GM12873 (cell line): ENCODE measurements around the gene IL15.

Source experiments
- CTCF ChIP-seq: IDR thresholded peaks from 2 replicates; pipeline ENCODE4 v1.5.1; 2012; ENCODE audit warnings: low read depth, mild to moderate bottlenecking, moderate library complexity, low read length, control low read depth; ENCODE audit not compliant: insufficient read depth; ENCODE audit errors: missing control alignments

Gene IL15

GRCh38 chr4:141636082-141636770 is at the start of gene IL15:
IL15 (plus strand) TSS chr4:141636583; CDS start chr4:141719465, 82,882 bp downstream.
- TF ChIP-seq CTCF: no peak

DNA sequence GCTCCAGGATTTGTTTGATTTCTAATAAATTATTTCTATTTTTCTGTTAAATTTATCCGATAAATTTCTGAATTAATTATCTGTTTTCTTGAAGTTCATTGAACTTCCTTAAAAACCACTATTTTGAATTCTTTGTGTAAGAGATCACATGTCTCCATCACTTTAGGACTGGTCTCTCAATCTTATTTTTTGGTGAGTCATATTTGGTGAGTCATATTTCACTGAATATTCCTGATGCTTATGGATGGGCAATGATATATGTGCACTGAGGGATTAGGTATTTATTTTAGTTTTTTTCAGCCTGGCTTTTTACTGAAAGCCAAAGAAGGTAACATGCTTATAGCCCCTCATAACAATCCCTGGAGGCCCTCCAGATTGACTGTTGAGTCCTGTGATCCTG is 48.5 kb upstream of the IL15 start:
- no peak for TF ChIP-seq CTCF

DNA sequence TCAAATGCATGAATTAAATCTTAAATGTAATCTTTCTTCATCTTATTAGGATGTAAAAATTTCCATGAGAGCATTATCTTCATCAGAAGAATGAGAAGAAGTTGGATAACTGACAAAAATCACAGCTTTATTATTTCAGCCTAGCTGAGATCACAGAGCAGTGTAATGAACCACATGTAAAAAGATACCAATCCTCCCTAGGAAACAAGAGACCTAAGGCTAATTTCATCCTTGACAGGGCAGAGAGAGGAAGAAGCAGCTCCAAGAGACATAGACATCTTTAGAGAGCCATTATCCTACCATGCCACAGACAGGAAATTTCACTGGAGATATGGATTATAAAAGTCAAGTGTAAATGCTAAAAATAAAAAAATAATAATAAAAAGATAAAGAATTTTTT is 40.9 kb upstream of the IL15 start:
- TF ChIP-seq CTCF: no peak

GRCh38 chr4:141599853-141600252 is 36.5 kb upstream of the IL15 start:
- no peak for TF ChIP-seq CTCF

DNA sequence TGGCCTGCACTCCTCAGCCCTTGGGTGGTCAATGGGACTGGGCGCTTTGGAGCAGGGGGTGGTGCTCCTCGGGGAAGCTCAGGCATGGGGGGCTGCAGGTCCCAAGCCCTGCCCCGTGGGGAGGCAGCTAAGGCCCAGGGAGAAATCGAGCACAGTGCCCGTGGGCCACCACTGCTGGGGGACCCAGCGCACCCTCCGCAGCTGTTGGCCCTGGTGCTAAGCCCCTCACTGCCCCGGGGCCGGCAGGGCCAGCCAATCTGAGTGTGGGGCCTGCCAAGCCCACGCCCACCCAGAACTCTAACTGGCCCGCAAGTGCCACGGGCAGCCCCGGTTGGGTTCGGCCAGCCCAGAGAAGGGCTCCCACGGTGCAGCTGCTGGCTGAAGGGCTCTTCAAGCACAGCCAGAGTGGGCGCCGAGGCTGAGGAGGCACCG is 30.9 kb upstream of the IL15 start:
- no peak for TF ChIP-seq CTCF

GRCh38 chr4:141609243-141609642 is 27.1 kb upstream of the IL15 start:
- no peak for TF ChIP-seq CTCF

DNA sequence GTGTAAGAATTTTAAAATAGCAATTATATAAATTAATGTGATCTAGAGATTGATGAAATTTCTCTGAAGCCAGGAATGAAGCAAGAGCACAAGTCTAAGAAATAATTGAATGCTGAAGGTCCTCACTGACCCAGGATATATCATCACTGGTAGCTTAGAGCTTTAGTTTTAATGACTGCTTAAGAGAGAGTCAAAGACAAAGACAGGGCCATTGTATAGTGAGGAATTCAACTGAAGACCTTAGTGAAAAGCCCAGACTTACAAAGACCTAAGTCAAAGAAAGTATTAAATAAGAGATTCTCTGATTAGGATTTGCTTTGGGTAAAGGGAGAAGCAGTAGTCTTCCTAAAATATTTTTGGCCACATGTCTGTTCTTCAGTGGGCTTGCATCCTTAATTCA is 26.0 kb upstream of the IL15 start:
- no peak for TF ChIP-seq CTCF
